Measurements from ENCODE around the gene IL6. TPM values are rescaled to one million over a fixed set of nuclear protein-coding genes. Genes with fewer than 3 reads are reported as not detected.

Gene IL6
- total and polyA plus RNA-seq, 10 of the 15 experiments (the other 5 are each of a cell fraction or from before 2014, with no cell fraction given) = not detected

- 22% methylated on average over 4 of the region's 4 CpGs for WGBS (ENCODE audit: insufficient coverage, insufficient replicate concordance, low lambda C conversion rate, missing lambda C conversion rate)
- Histone ChIP-seq H2AFZ (ENCODE audit: control insufficient read depth, low read depth, low read length) (no peak overlapping the region), H3K4me1 (ENCODE audit: control insufficient read depth, insufficient read depth, low read length) (peaks cover 4% of the 10 kb centered on the region), H3K4me2 (ENCODE audit: control insufficient read depth, insufficient read depth) (no peak overlapping the region), H3K27me3 (replicated peaks in 1 of 2; ENCODE audit: control insufficient read depth in 2 of 2, insufficient read depth in 2 of 2, low read length in 1 of 2) (peaks cover 0 to 3% of the 10 kb centered on the region in 2 experiments; a peak in 3 of 4 replicates), H3K4me3 (no peak overlapping the region), H4K20me1 (ENCODE audit: control insufficient read depth, insufficient read depth) (no peaks in the 10 kb centered on the region; the same call in 1 of the 2 replicates), H3K36me3 (ENCODE audit: control insufficient read depth in 2 of 2, insufficient read depth in 2 of 2, low read length in 1 of 2) (no peaks in the 10 kb centered on the region), H3K27ac (ENCODE audit: control insufficient read depth, insufficient read depth) (no peak overlapping the region), H3K9ac (ENCODE audit: control insufficient read depth, insufficient read depth, low read length) (no peak overlapping the region), H3K79me2 (ENCODE audit: control insufficient read depth, insufficient read depth, low read length) (no peaks in the 10 kb centered on the region), H3K9me3 (replicated peaks; ENCODE audit: control insufficient read depth, insufficient read depth, low read length) (no peaks in the 10 kb centered on the region)
- ChIA-PET POLR2A (no interaction called here), SMC1A (ENCODE audit: uncharacterized antibody, unreplicated experiment) (no interaction called here), RAD21 (ENCODE audit: unreplicated experiment) (no interaction called here), CTCF (interaction anchor here (1.0 to 3.3 kb wide), 2 partner anchors 12 to 155 kb away, joined by 3 to 21 read pairs; partner anchors contain the start of gene IL6)
- no peak for FAIRE-seq
- in situ Hi-C loops (cut with MboI) (no loop called here), intact Hi-C loops (cut with micrococcal nuclease; ENCODE audit: unreplicated experiment) (no loop called here)
- TF ChIP-seq ESRRA (IDR thresholded peaks at IDR 0.05; ENCODE audit: low read length) (no peak), CEBPZ (IDR thresholded peaks at IDR 0.05; ENCODE audit: low read depth, low read length) (no peak), MXI1 (IDR thresholded peaks at IDR 0.05; ENCODE audit: low read depth, low read length) (no peak), TCF7 (IDR thresholded peaks at IDR 0.05; ENCODE audit: borderline replicate concordance) (no peak), STAT3 (IDR thresholded peaks at IDR 0.05; ENCODE audit: low read depth, low read length) (no peak)
- BruUV-seq (replicated peaks) = no TSS peak
- DNase-seq (ENCODE audit: low read depth, low spot score) = no peak
- ATAC-seq = no peak
Observed at GRCh38 chr7:22715969-22716368, 11.0 kb upstream of the IL6 start.
